Trophoblast cell (in vitro differentiated cells and primary cell): Measurements from ENCODE around the gene ARHGEF10L.

ENCODE experiments used
- DNase-seq, 2 donors: peaks; one replicate each; pipeline ENCODE4 v3.0.0-alpha.2; 2016
- H2AFZ ChIP-seq: 2 replicates; pipeline ENCODE4 v1.6.1; 2013; ENCODE audit warnings: low read length, moderate library complexity, mild to moderate bottlenecking; ENCODE audit not compliant: insufficient read depth, poor library complexity
- H2AK5ac ChIP-seq: 2 replicates; pipeline ENCODE4 v1.6.1; 2013; ENCODE audit warnings: mild to moderate bottlenecking, low read length
- H2BK120ac ChIP-seq: 2 replicates; pipeline ENCODE4 v1.6.1; 2013; ENCODE audit warnings: low read length, mild to moderate bottlenecking, moderate library complexity; ENCODE audit not compliant: insufficient read depth, poor library complexity
- H2BK12ac ChIP-seq: 2 replicates; pipeline ENCODE4 v1.6.1; 2013; ENCODE audit warnings: mild to moderate bottlenecking, low read length, moderate library complexity
- H2BK5ac ChIP-seq: 2 replicates; pipeline ENCODE4 v1.6.1; 2013; ENCODE audit warnings: low read length, low read depth, moderate library complexity, mild to moderate bottlenecking; ENCODE audit not compliant: poor library complexity
- H3K14ac ChIP-seq: 2 replicates; pipeline ENCODE4 v1.6.1; 2013; ENCODE audit warnings: mild to moderate bottlenecking, low read length
- H3K18ac ChIP-seq: 2 replicates; pipeline ENCODE4 v1.6.1; 2013; ENCODE audit warnings: mild to moderate bottlenecking, low read length
- H3K23ac ChIP-seq: 2 replicates; pipeline ENCODE4 v1.6.1; 2013; ENCODE audit warnings: low read length
- H3K27ac ChIP-seq: 2 replicates; pipeline ENCODE4 v1.5.1; 2013; ENCODE audit warnings: low read depth, mild to moderate bottlenecking, inconsistent platforms, low read length, moderate library complexity
- H3K27me3 ChIP-seq: 2 replicates; pipeline ENCODE4 v1.6.1; 2013; ENCODE audit warnings: inconsistent platforms, mild to moderate bottlenecking, low read length, moderate library complexity; ENCODE audit not compliant: insufficient read depth
- H3K36me3 ChIP-seq, 2 experiments: 1 replicate in 1 of 2; 2 replicates in 1 of 2; pipeline ENCODE4 v1.6.1; 2013; ENCODE audit warnings: low read length in 2 of 2, mild to moderate bottlenecking in 2 of 2, moderate library complexity in 1 of 2; ENCODE audit not compliant: insufficient read depth in 2 of 2, control insufficient read depth in 1 of 2
- H3K4ac ChIP-seq: 2 replicates; pipeline ENCODE4 v1.6.1; 2013; ENCODE audit warnings: low read depth, mild to moderate bottlenecking, low read length, moderate library complexity
- H3K4me1 ChIP-seq, 2 experiments: 1 replicate in 1 of 2; 2 replicates in 1 of 2; pipeline ENCODE4 v1.6.1; 2013; ENCODE audit warnings: low read length in 2 of 2, mild to moderate bottlenecking in 2 of 2, moderate library complexity in 1 of 2; ENCODE audit not compliant: insufficient read depth in 2 of 2, control insufficient read depth in 1 of 2
- H3K4me2 ChIP-seq: 2 replicates; pipeline ENCODE4 v1.6.1; 2013; ENCODE audit warnings: inconsistent platforms, mild to moderate bottlenecking, low read length, moderate library complexity
- H3K4me3 ChIP-seq: 2 replicates; pipeline ENCODE4 v1.5.1; 2013; ENCODE audit warnings: mild to moderate bottlenecking, low read depth, low read length, inconsistent platforms
- H3K79me1 ChIP-seq: one replicate; pipeline ENCODE4 v1.6.1; 2013; ENCODE audit warnings: low read length
- H3K79me2 ChIP-seq: 2 replicates; pipeline ENCODE4 v1.6.1; 2013; ENCODE audit warnings: low read length, mild to moderate bottlenecking; ENCODE audit not compliant: control insufficient read depth, insufficient read depth, poor library complexity
- H3K9ac ChIP-seq: 2 replicates; pipeline ENCODE4 v1.6.1; 2013; ENCODE audit warnings: mild to moderate bottlenecking, low read length
- H3K9me3 ChIP-seq: 2 replicates; pipeline ENCODE4 v1.6.1; 2013; ENCODE audit warnings: low read depth, mild to moderate bottlenecking, control low read depth, inconsistent platforms, low read length; ENCODE audit not compliant: insufficient read depth
- H4K12ac ChIP-seq: 2 replicates; pipeline ENCODE4 v1.6.1; 2013; ENCODE audit warnings: low read depth, mild to moderate bottlenecking, low read length, moderate library complexity
- H4K8ac ChIP-seq: 2 replicates; pipeline ENCODE4 v1.6.1; 2013; ENCODE audit warnings: low read depth, mild to moderate bottlenecking, low read length, moderate library complexity
- H4K91ac ChIP-seq: one replicate; pipeline ENCODE4 v1.6.1; 2013; ENCODE audit warnings: low read depth, mild to moderate bottlenecking, low read length, moderate library complexity
- WGBS: extraction: QIAGEN DNeasy Blood & Tissue Kit; methylation state at CpG from one replicate; pipeline ENCODE4 v1.1.7; 2013; ENCODE audit warnings: missing lambda C conversion rate; ENCODE audit not compliant: insufficient read length, insufficient coverage; ENCODE audit errors: extremely low coverage; 5-methylcytosine and 5-hydroxymethylcytosine counted together

ARHGEF10L gene

GRCh38 chr1:17733661-17734060 is 194.2 kb downstream of the ARHGEF10L start:
- no peaks in the 10 kb centered on the region for H3K27me3 ChIP-seq
- no peak overlapping the region for H2AFZ ChIP-seq
- no peak overlapping the region for H3K4ac ChIP-seq
- no peaks in the 10 kb centered on the region for H3K79me1 ChIP-seq
- no peak overlapping the region for H2BK120ac ChIP-seq
- no peak overlapping the region for H2AK5ac ChIP-seq
- H4K91ac ChIP-seq = no peak overlapping the region
- DNase-seq = no peak
- no peaks in the 10 kb centered on the region for H3K36me3 ChIP-seq
- no peak overlapping the region for H4K8ac ChIP-seq
- H3K4me2 ChIP-seq = no peak overlapping the region
- no CpG with 5 or more reads among the region's 21 CpGs for WGBS
- no peak overlapping the region for H3K23ac ChIP-seq
- H3K18ac ChIP-seq = no peak overlapping the region
- H3K9ac ChIP-seq = no peak overlapping the region
- no peak overlapping the region for H3K27ac ChIP-seq
- no peak overlapping the region for H2BK5ac ChIP-seq
- peaks cover 2% of the 10 kb centered on the region for H3K9me3 ChIP-seq
- H3K14ac ChIP-seq = no peak overlapping the region
- H3K4me1 ChIP-seq = peaks cover 0 to 2% of the 10 kb centered on the region in 2 experiments
- H3K79me2 ChIP-seq = no peaks in the 10 kb centered on the region
- H2BK12ac ChIP-seq = no peak overlapping the region
- H4K12ac ChIP-seq = no peak overlapping the region
- no peak overlapping the region for H3K4me3 ChIP-seq

- no CpG with 5 or more reads among the region's 7 CpGs for WGBS
- H2AK5ac ChIP-seq = no peak overlapping the region
- no peak overlapping the region for H4K91ac ChIP-seq
Measured at GRCh38 chr1:17734609-17735008, 195.1 kb downstream of the ARHGEF10L start.

GRCh38 chr1:17735348-17735747 is 195.8 kb downstream of the ARHGEF10L start:
- no peak overlapping the region for H2BK12ac ChIP-seq
- no peak for DNase-seq
- no peak overlapping the region for H3K18ac ChIP-seq
- no peak overlapping the region for H3K9ac ChIP-seq
- H3K4me1 ChIP-seq = peaks cover 0 to 2% of the 10 kb centered on the region in 2 experiments
- no peak overlapping the region for H4K8ac ChIP-seq
- no peak overlapping the region for H2BK5ac ChIP-seq
- H2BK120ac ChIP-seq = no peak overlapping the region
- H3K23ac ChIP-seq = no peak overlapping the region
- H3K27ac ChIP-seq = no peak overlapping the region
- no peak overlapping the region for H2AK5ac ChIP-seq
- H3K27me3 ChIP-seq = no peaks in the 10 kb centered on the region
- H3K4ac ChIP-seq = no peak overlapping the region
- H3K9me3 ChIP-seq = peaks cover 2% of the 10 kb centered on the region
- H4K12ac ChIP-seq = no peak overlapping the region
- no peak overlapping the region for H3K4me2 ChIP-seq
- H4K91ac ChIP-seq = no peak overlapping the region
- H3K14ac ChIP-seq = no peak overlapping the region
- no peak overlapping the region for H2AFZ ChIP-seq
- no CpG with 5 or more reads among the region's 2 CpGs for WGBS
- H3K79me1 ChIP-seq = no peaks in the 10 kb centered on the region
- no peak overlapping the region for H3K4me3 ChIP-seq
- H3K79me2 ChIP-seq = no peaks in the 10 kb centered on the region
- H3K36me3 ChIP-seq = no peaks in the 10 kb centered on the region

More at GRCh38 chr1:17734609-17735008, 195.1 kb downstream of the ARHGEF10L start:
- no peaks in the 10 kb centered on the region for H3K36me3 ChIP-seq
- no peak overlapping the region for H2AFZ ChIP-seq
- no peak overlapping the region for H4K12ac ChIP-seq
- no peak overlapping the region for H3K23ac ChIP-seq
- H3K9me3 ChIP-seq = peaks cover 2% of the 10 kb centered on the region
- H3K27ac ChIP-seq = no peak overlapping the region
- no peak overlapping the region for H3K14ac ChIP-seq
- no peak overlapping the region for H4K8ac ChIP-seq
- H3K9ac ChIP-seq = no peak overlapping the region
- H3K18ac ChIP-seq = no peak overlapping the region
- no peaks in the 10 kb centered on the region for H3K79me1 ChIP-seq
- no peak overlapping the region for H2BK12ac ChIP-seq
- no peak for DNase-seq
- no peak overlapping the region for H2BK120ac ChIP-seq
- H3K79me2 ChIP-seq = no peaks in the 10 kb centered on the region
- peaks cover 0 to 2% of the 10 kb centered on the region in 2 experiments for H3K4me1 ChIP-seq
- H3K27me3 ChIP-seq = no peaks in the 10 kb centered on the region
- no peak overlapping the region for H3K4me3 ChIP-seq
- H2BK5ac ChIP-seq = no peak overlapping the region
- no peak overlapping the region for H3K4ac ChIP-seq
- no peak overlapping the region for H3K4me2 ChIP-seq

- Histone ChIP-seq H4K8ac (no peak overlapping the region), H3K4me3 (no peak overlapping the region), H3K4me2 (no peak overlapping the region), H4K91ac (no peak overlapping the region), H3K4me1 (no peaks in the 10 kb centered on the region), H3K9me3 (peaks cover 2% of the 10 kb centered on the region), H3K36me3 (no peaks in the 10 kb centered on the region), H3K18ac (no peak overlapping the region), H4K12ac (no peak overlapping the region), H2BK5ac (no peak overlapping the region), H2BK120ac (no peak overlapping the region), H3K27ac (no peak overlapping the region), H2AK5ac (no peak overlapping the region), H3K79me1 (no peaks in the 10 kb centered on the region), H2BK12ac (no peak overlapping the region), H3K23ac (no peak overlapping the region), H2AFZ (no peak overlapping the region), H3K4ac (no peak overlapping the region), H3K27me3 (no peaks in the 10 kb centered on the region), H3K79me2 (no peaks in the 10 kb centered on the region), H3K14ac (no peak overlapping the region), H3K9ac (no peak overlapping the region)
- WGBS = no CpG with 5 or more reads among the region's 7 CpGs
- DNase-seq = no peak
Measured at GRCh38 chr1:17735793-17736192, 196.3 kb downstream of the ARHGEF10L start.
